CMK (cell line): Measurements from ENCODE around the gene PHC3.

ENCODE experiments used
- DNase-seq: peaks from one replicate; pipeline ENCODE4 v3.0.0-alpha.2; 2010; ENCODE audit warnings: low read depth

The PHC3 gene

DNA sequence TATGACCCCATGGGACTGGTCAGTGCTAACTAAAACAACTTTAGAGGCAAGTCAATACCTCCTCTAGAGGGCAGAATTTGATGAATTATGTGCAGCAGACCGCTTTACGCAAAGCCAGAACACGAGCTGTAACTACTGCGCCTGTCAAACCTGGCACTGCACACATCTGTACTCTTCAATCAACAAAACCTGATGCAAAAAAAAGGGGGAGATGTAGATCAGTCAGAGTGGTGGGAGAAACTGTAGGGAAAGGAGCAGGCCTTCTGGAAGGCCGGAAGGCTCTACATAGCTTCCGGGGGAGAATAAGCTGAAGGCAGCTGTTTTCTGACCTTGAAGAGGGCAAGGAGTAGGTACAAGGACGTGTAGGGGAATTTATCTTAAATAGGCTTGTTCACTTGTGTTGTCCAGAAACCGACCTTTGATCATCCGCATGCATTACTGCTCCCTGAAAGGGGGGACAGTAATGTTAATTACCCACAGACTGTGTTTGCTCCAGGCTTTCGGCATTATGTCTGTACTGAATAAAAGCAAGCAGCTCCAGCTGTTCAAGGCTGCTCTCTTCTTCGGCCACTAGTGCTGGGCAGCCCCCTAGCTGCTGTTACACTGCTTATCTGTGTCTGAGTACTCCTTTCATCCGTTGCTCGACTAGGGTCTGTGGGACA, 102.8 kb downstream of the PHC3 start:
- DNase-seq, result no peak

DNA sequence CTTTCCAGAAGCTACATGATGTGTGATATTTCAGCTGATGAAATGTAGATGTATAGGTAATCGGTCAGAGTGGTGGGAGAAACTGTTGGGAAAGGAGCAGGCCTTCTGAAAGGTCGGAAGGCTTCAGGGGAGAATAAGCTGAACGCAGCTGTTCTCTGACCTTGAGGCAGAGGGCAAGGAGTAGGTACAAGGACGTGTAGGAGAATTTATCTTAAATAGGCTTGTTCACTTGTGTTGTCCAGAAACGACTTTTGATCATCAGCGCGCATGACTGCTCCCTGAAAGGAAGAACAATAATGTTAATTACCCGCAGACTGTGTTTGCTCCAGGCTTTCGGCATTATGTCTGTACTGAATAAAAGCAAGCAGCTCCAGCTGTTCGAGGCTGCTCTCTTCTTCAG, 104.2 kb downstream of the PHC3 start:
- DNase-seq, result no peak

DNA sequence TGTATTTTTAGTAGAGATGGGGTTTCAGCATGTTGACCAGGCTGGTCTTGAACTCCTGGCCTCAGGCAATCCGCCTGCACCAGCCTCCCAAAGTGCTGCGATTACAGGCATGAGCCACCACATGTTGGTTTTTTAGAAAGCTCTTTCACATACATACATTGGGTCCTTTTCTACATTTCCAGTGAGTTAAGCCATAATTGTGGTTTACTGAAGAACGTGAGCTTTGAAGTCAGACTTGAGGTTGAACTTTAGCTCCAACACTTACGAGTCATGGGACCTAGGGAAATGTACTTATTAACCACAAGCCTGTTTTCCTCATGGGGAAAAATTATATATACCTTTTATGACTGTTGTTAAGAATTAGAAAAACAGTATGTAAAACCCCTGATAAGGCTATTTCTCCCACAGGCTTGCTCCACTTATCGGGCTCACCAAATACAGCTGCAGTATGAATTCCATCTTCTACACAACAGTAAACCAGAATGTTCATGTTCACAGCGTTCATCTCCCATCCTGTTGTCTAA, 104.8 kb downstream of the PHC3 start:
- DNase-seq, result no peak

DNA sequence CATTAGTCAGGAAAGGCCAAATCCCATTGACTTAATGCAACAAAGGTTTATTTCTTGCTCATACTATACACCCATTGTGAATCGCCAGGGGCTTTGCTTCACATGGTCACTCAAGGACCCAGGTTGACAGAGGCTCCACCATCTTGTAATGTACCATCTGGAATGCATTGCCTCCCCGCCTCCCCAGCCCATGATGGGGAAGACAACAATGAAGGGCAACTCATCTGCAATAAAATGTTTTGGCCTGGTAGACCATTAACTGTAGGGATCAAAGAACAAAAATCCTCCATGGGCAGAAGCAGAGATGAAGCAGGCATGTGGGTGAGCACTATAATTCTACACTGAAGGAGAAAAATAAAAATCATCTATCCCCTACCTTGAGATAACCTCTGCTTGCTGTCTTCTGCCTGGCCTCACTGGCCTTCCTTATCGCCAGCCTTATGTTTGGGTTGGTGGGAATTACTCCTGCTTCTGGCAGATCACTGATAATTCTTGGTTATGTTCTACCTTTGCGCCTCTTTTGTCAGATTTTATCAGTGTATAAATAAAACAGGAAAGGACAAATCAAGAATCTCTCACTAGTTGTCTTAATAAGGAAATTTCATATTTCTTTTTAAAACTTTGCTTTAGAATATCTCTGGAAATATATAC, 106.0 kb downstream of the PHC3 start:
- DNase-seq, result no peak

DNA sequence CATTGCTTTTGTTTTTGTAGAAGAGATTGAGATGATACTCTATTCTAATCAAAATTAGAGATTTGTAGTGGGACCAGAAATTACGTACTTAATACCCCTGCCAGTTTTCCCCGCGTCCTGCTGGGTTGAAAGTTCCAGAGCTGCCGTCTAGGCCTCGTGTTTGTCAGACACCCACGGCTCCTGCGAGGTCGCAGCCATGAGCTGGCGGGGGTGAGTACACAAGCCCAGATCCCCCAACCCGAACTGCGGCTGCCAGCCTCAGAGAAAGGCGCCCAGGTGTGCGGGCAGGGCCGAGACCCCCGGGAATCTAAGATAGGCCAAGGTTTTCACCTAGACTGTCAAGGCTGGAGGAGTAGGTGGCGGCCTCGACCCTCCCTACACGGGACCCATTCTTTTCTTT, 117.4 kb downstream of the PHC3 start:
- DNase-seq, result no peak

DNA sequence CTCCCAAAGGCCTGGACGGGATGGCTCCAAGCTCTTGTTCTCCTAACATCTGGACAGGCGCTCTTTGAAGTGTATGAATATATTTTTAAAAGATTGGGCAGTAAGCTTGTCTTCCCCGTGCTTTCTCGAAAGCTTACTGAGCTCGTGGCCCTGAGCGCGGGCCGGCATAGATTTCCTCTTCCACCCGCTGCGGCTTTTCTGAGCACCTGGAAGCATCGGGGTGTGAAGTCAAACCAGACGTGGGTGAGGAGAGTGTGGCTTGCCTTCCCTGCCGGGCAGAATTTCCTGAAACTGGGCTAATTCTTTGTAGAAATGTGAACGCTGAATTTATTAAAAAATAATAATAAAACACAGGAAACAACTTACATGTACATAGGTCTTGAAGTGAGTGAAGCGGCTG, 117.8 kb downstream of the PHC3 start:
- no peak for DNase-seq

DNA sequence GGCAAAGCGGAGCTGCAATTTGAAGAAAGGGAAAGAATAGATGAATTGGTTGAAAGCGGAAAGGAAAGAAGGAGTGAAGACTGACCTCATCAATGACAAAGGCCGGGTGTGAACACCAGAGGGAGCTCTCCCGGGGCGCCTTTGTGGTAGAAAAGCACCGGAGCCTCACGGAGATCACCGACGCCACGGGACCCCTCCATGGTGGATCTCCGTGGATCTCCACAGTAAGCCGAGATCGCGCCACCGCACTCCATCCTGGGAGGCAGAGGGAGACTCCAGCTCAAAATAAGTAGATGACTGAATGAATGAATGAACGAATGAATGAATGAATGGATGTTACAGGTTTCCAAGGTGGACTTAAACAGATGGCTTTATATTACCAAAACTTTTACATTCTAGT, 118.8 kb downstream of the PHC3 start:
- DNase-seq, result no peak

DNA sequence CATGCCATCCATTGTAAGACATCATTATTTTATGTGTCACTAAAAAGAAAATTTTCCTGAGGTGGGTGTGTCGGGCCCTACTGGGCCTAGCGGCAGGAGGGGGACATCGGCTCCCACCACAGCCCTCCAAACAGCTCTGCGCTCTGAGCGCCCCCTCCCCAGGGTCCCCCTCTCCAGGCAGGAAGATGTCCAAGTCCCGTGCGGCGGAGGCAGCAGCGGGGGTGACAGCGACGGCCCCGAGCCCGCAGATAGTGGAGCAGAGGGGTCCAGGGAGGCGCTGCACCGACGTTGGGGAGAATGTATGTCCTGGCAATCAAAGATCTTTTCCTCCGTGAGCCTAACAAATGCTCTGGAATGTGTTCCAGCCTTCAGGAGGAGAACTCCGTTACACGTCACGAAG, 119.5 kb downstream of the PHC3 start:
- no peak for DNase-seq

DNA sequence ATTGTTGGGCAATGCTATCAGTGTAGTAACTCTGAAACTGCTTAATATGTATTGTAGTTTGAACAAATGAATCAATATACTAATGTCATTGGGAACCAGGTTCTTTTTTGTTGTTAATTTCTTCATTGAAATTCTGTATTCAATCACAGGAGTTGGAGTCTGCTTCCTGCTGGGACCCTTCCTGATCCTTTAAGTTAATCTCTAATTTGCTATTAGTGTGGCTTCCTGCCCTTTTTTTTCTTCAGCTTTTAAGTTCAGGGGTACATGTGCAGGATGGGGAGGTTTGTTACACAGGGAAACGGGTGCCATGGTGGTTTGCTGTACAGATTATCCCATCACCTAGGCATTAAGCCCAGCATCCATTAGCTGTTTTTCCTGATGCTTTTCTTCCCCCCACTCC, 122.1 kb downstream of the PHC3 start:
- DNase-seq, result no peak

DNA sequence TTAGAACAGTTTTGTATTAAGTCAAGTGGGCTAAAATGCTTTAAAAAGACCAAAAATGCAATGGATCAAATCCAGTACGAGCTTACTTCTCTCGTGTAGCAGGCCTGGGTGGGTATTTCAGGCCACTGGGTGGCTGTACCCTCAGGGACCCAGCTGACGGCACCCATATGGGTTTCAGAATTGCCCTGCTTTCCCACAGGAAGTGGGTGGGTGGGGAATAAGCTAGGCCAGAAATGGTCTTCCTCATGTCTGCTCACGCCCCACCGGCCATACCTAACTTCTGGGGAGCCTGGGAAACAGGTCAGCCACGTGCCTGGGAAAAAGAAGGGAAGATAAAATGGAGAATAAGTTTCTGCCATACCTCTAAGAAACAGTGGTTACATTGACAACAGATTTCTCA, 123.4 kb downstream of the PHC3 start:
- no peak for DNase-seq

DNA sequence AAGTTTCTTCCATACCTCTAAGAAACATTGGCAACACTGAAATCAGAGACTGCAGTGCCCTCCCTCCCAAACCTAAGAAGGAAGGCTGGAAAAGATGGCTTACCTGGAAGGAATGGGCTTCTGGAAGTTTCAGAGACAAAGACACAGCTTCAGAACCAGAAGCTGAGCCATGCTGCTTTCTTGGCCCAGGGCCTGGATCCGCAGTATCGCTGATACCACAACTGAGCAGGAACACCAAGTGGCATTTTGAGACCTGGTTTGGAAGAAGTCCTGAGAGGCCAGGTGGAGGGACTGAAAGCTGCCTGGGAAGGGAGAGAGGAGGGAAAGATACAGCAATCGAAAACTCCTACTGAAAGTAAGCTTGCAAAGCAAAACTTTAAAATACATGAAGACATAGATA, 124.0 kb downstream of the PHC3 start:
- DNase-seq, result no peak

DNA sequence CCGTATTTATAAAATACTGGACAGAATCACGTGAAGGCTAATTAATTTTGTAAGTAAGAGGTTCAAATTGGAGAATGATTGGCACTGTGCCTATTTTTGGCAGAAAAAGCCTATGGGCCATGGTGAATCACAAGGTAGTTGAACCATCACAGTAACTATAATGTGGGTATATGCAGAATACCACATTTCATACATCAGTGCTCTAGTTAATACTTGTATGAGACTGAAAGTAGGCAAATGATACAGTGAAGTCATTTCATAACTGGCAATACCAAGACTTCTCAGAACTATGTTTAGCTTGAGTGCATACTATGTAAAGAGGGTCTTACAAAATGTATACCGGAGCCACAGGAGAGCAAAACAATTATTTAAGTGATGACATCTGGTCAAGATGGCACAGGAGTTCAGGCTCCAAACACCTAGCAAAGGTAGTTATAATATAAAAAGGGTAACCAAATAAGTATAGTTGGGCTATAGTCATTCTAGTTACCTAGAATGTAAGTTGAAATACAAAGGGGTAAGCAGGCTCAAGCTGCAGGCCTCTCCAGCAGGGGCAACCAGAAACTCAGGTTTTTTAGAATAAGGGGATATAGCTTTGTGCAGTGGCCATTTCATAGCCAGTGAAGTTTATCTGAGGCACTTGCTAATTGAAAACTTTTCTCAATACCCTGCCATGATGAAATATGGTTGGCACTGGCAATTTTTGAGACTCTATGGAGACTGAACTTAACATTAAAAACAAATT, 124.7 kb downstream of the PHC3 start:
- DNase-seq, result no peak

DNA sequence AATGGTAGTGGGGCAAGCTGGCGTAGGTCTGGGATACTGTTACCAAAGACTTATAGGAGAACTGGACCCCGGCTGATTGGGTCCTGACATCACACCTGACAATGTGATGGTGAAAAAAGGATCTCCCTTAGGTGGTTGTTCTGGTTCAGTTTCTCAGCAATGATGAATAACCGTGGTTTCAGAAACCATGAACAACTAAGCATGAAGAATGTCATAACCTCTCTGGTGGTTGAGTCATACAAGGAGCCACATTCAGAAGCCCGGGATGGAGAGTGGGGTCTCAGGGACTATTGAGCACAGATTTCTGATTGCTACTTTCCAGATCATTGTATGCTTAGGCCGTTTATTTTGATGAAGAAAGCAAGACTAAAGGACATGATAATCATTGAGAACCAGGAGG, 126.3 kb downstream of the PHC3 start:
- DNase-seq, result no peak

DNA sequence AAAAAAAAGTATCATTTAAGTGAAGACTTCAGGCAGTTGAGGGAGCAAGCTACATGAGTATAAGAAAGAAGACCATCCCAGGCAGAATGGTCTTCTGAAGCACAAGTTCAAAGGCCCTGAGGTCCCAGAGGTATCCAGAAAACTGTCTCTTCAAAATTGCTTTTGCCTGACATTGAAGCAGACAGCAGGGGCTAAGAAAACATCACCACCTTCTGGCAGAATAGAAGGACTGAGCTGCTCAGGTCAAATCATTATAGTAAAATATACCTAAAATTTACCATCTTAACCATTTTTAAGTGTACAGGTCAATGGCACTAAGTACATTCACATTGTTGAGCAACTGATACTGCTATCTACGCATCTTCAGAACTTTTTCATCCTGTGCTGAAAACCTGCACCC, 127.3 kb downstream of the PHC3 start:
- no peak for DNase-seq

DNA sequence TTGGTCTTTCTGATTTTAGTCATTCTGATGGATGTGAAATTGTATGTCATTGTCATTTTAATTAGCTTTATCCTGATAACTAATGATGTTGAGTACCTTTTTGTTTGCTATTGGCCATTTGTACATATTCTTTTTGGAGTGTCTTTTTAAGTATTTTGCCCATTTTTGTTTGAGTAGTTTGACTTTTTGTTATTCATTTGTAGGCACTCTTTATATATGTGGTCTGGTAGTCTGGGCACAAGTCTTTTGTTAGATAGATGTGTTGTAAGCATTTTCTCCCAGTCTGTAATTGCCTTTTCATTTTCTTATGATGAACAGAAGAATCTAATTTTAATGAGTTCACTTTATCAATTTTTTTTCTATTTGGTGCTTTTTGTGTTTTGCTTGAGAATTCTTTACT, 129.1 kb downstream of the PHC3 start:
- no peak for DNase-seq

DNA sequence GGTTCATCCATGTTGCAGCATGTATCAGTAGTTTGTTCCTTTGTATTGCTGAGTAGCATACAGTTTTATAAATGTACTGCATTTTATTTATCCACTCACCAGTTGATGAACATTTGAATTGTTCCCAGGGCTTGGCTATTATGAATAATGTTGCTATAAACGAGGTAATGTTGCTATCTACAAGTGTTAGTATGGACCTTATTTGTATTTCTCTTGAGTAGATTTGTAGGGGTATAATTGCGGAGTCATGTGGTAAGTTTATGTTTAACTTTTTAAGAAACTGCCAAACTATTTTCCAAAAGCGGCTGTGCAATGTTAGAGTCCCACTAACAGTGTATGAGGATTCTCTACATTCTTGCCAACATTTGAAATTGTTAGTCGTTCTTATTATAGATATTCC, 130.8 kb downstream of the PHC3 start:
- DNase-seq, result no peak

DNA sequence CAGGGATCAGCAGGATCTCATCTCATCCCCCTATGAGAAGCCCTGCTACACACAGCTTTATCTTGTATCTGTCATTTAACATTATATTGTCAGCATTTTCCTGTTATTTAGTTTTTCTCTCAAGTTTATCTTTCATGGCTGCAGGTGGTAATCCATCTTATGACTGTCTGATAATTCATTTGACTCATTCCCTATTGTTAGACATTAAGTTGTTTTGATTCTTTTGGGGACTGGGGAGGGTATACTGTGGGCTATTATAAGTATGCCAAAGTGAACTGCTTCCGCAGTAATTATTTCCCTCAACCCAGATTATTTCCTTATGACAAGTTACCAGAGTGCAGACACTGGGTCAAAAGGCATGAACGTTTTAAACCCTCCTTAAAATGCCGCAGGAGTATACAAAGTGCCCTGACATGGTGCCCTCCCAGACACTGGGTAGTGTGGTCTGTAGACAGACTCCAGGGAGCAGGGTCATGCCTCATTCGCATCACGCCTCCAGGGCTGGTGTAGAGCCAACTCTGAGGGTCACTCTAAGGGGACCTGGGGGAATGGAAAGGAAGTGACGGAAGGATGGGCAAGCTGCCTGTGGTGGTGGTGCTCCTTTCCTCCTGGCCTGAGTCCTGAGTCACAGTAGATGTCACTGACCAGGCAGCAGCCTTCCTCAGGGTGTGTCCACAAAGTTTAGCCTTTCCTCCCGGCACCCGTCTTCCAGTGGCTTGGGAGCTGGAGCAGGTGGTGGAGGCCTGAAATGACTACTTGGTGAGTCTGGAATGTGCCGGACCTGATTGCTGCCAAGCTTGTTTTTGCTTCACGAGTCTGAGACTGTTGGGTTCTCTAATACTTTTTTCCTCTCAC, 132.2 kb downstream of the PHC3 start:
- no peak for DNase-seq

DNA sequence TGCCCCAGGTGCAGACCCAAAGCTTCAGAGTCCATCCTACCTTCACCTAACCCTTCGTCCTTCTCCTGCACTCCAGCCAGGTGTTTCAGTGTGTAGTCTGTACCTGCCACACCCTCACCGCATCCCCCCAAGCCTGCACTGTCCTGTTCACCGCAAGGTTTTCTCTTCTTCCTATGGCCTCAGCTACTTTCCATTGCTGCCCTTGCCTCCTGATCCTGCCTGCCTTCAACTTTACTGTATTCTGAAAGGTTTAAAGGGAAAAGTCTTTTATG, 134.5 kb downstream of the PHC3 start:
- DNase-seq, result no peak

DNA sequence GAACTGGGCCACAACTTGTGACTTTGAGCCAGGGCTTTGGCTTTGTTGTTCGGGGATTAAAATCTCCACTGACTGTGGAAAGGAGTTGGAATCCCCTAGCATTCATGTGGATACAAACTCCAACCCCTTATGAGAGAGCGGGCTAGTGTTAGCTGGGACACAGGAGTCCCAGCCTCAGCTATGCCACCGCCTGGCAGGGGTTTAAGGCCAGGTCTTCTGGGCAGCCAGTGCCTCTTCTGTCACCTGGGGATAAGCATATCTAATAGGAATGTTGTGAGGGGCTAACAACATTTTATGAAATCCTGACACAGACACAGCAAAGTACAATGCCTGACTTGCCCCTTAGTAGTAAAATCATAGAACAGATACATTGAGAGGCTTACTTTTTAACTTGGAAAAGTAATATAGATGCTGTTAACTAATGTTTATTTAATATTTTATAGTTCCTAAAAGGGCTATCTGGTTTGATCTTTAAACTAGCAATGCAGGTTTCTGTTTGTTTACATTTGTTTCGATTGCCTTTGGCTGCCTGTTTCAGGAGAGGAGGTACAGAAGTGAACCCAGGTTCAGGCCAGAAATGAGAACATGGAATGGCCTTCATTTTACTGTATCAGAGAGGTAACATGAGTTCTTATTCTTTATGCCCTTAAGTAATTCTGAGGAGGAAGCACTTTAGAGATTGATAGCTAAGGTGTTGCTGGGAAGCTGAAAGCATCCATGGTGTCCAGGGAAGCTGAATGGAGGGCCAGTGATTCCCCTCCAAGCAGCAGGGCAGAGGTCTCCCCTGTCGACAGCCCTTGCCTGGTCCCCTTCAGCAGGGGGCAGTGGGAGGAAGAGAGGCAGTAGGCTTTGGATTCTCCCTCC, 135.0 kb downstream of the PHC3 start:
- no peak for DNase-seq

DNA sequence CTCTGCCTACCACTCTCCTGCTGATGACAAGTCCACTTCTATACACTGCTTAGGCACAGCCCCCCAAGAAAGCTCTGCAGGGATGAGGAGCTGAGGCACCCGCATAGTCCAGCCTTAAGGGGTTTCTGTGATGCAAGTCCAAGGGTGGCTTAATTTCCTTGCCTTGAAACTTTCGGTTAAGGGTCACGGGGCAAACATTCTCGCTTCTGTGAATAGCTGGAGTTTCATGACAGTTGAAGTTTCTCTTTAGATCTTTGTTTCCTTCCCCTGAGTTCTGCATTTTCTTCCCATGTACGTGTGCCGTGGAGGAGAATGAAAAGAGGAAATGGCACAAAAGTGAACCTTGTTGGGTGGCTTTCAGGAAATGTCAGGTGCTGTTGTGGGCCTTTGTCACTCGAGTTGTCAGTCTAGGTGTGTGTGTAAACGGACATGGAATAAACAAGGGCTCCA, 136.7 kb downstream of the PHC3 start:
- no peak for DNase-seq

DNA sequence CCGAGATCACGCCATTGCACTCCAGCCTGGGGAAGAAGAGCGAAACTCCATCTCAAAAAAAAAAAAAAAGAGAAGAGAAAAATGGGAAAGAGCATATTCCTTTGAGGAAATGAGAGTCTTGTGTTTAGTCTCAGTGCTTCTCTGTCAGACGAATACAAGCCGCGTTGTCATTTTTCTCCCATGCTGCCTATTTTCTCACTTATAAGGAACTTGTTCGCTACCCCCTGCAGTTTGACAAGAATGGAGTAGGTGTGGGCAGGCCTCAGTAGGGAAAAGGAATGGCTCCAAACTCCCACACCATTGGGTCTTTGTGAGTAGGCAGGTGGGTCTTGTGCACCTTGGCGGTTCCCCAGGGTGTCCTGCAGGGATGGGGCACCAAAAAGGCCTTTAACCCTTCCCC, 137.3 kb downstream of the PHC3 start:
- no peak for DNase-seq

DNA sequence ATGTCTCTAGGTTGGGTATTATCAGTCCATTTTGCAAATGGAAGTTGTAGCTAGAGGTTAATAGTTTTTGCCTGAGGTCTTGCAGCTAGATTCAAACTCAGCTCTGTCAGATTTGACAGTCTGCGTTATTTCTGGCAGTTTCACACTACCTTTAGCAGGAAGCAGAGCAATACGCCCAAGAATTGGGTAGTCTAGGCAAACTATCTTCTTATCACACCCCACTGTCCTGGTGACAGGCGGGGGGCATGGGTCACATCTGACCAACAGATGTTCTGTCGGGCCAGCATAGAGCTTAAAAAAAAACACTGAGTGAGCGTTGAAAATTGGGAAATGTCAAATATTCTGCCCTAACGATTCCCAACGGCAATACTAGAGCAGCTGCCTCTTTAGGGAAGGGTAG, 138.0 kb downstream of the PHC3 start:
- DNase-seq, result no peak
